ENCODE results near the gene ACRV1. TPM values are rescaled to one million over a fixed set of nuclear protein-coding genes. Genes with fewer than 3 reads are reported as not detected.

The ACRV1 gene
- total RNA-seq, 1 experiment from 2014 or later, result not detected

GRCh38 chr11:125663910-125664309 lies 16.7 kb downstream of the ACRV1 start:
- DNase-seq, result no peak
- Mint-ChIP-seq H3K4me3 (ENCODE audit: low read depth, unreplicated experiment) (no peak overlapping the region), H3K27ac (ENCODE audit: unreplicated experiment) (no peak overlapping the region), H3K27me3 (ENCODE audit: unreplicated experiment) (no peaks in the 10 kb centered on the region), H3K4me1 (ENCODE audit: low read depth, unreplicated experiment) (no peaks in the 10 kb centered on the region), H3K36me3 (ENCODE audit: insufficient read depth, unreplicated experiment) (no peaks in the 10 kb centered on the region), H3K9me3 (ENCODE audit: low read depth, unreplicated experiment) (peaks cover 6% of the 10 kb centered on the region)
- BruUV-seq (replicated peaks), result no TSS peak
- intact Hi-C loops (cut with micrococcal nuclease; ENCODE audit: unreplicated experiment), result no loop called here
- TF ChIP-seq, protein P1, sequence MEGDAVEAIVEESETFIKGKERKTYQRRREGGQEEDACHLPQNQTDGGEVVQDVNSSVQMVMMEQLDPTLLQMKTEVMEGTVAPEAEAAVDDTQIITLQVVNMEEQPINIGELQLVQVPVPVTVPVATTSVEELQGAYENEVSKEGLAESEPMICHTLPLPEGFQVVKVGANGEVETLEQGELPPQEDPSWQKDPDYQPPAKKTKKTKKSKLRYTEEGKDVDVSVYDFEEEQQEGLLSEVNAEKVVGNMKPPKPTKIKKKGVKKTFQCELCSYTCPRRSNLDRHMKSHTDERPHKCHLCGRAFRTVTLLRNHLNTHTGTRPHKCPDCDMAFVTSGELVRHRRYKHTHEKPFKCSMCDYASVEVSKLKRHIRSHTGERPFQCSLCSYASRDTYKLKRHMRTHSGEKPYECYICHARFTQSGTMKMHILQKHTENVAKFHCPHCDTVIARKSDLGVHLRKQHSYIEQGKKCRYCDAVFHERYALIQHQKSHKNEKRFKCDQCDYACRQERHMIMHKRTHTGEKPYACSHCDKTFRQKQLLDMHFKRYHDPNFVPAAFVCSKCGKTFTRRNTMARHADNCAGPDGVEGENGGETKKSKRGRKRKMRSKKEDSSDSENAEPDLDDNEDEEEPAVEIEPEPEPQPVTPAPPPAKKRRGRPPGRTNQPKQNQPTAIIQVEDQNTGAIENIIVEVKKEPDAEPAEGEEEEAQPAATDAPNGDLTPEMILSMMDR (IDR thresholded peaks at IDR 0.05; ENCODE audit: unreplicated experiment), result no peak
- CTCF ChIA-PET, result interaction anchor here (0.7 kb wide), 1 partner anchor 548 kb away, joined by 3 read pairs; no protein-coding TSS in a partner anchor

GRCh38 chr11:125662689-125663088 lies 18.0 kb downstream of the ACRV1 start:
- DNase-seq, result no peak
- intact Hi-C loops (cut with micrococcal nuclease; ENCODE audit: unreplicated experiment), result no loop called here
- Mint-ChIP-seq H3K4me1 (ENCODE audit: low read depth, unreplicated experiment) (no peaks in the 10 kb centered on the region), H3K9me3 (ENCODE audit: low read depth, unreplicated experiment) (peaks cover 6% of the 10 kb centered on the region), H3K27ac (ENCODE audit: unreplicated experiment) (no peak overlapping the region), H3K27me3 (ENCODE audit: unreplicated experiment) (no peaks in the 10 kb centered on the region), H3K36me3 (ENCODE audit: insufficient read depth, unreplicated experiment) (no peaks in the 10 kb centered on the region), H3K4me3 (ENCODE audit: low read depth, unreplicated experiment) (no peak overlapping the region)
- CTCF ChIA-PET, result no interaction called here
- TF ChIP-seq, protein P1 (IDR thresholded peaks at IDR 0.05; ENCODE audit: unreplicated experiment), result no peak
- BruUV-seq (replicated peaks), result no TSS peak

DNA sequence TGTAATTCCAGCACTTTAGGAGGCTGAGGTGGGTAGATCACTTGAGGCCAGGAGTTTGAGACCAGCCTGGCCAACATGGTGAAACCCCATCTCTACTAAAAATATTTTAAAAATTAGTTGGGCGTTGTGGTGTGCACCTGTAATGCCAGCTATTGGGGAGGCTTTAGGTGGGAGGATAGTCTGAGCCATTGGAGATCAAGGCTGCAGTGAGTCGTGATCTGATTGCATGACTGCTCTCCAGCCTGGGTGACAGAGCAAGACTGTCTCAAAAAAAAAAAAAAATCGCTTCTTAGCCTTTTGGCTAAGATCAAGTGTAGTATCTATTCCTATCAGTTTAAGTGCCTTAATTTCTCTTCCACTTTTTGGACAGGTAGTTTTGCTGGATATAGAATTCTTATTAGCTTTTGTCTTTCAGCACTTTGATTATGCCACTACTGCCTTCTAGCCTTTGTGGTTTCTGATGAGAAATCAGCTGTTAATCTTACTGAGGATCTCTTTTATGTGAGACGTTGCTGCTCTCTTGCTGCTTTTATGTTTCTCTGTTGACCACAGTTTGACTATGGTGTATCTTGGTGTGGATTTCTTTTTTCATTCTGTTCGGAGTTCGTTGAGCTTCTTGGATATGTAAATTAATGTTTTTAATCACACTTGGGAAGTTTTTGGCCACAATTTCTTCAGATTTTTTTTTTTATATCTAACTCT lies 31.0 kb downstream of the ACRV1 start:
- TF ChIP-seq, protein P1 (IDR thresholded peaks at IDR 0.05; ENCODE audit: unreplicated experiment), result no peak

DNA sequence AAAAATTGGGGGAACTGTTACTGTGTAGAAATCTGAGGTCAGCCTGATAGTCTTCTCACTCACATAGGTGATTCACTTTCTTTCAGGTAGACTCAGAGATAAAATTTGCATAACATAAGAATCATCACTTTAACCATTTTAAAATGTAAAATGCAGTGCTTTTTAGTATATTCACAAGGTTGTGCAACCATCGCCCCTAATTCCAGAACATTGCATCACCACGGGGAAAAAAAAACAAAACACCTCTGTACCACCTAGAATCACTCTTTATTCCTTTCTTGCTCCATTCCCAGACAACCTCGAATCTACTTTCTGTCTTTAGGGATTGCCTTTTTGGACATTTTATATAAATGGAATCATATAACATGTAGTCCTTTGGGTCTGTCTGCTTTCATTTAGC lies 34.8 kb downstream of the ACRV1 start:
- Mint-ChIP-seq H3K27ac (ENCODE audit: unreplicated experiment) (no peak overlapping the region), H3K4me3 (ENCODE audit: low read depth, unreplicated experiment) (no peak overlapping the region), H3K27me3 (ENCODE audit: unreplicated experiment) (no peaks in the 10 kb centered on the region), H3K36me3 (ENCODE audit: insufficient read depth, unreplicated experiment) (peaks cover 5% of the 10 kb centered on the region), H3K4me1 (ENCODE audit: low read depth, unreplicated experiment) (no peaks in the 10 kb centered on the region), H3K9me3 (ENCODE audit: low read depth, unreplicated experiment) (no peaks in the 10 kb centered on the region)
- TF ChIP-seq, protein P1 (IDR thresholded peaks at IDR 0.05; ENCODE audit: unreplicated experiment), result no peak
- intact Hi-C loops (cut with micrococcal nuclease; ENCODE audit: unreplicated experiment), result no loop called here
- no TSS peak for BruUV-seq (replicated peaks)
- no peak for DNase-seq
- CTCF ChIA-PET, result no interaction called here

More for the DNA sequence above, 31.0 kb downstream of the ACRV1 start:
- no peaks in the 10 kb centered on the region for H3K27me3 Mint-ChIP-seq (ENCODE audit: unreplicated experiment)
- H3K27ac Mint-ChIP-seq (ENCODE audit: unreplicated experiment), result no peak overlapping the region
- CTCF ChIA-PET, result no interaction called here
- no peak overlapping the region for H3K4me3 Mint-ChIP-seq (ENCODE audit: low read depth, unreplicated experiment)
- no TSS peak for BruUV-seq (replicated peaks)
- no peaks in the 10 kb centered on the region for H3K9me3 Mint-ChIP-seq (ENCODE audit: low read depth, unreplicated experiment)
- H3K36me3 Mint-ChIP-seq (ENCODE audit: insufficient read depth, unreplicated experiment), result no peaks in the 10 kb centered on the region
- DNase-seq, result no peak
- H3K4me1 Mint-ChIP-seq (ENCODE audit: low read depth, unreplicated experiment), result no peaks in the 10 kb centered on the region
- intact Hi-C loops (cut with micrococcal nuclease; ENCODE audit: unreplicated experiment), result no loop called here

All from Calu3 (cell line).